ENCODE measurements around the gene KCNT2. TPM values are rescaled to one million over a fixed set of nuclear protein-coding genes. Genes with fewer than 3 reads are reported as not detected.

Gene KCNT2
- total RNA-seq (1 to 10 TPM; 2.7 to 5.1 TPM), polyA plus RNA-seq (ENCODE audit: insufficient read length in 6 of 6) (1 to 10 TPM; 3.4 to 6.8 (median 5.3) TPM)
- long read RNA-seq, donor 1, result 0 reads
- long read RNA-seq, donor 2, result 0 reads
- long read RNA-seq, donor 3, result 0 reads
- long read RNA-seq, donor 4, result 0 reads
- long read RNA-seq, donor 5, result 0 reads
- long read RNA-seq, donor 6, result 0 reads
- long read RNA-seq, donor 7, result 0 reads
- long read RNA-seq, donor 8, result 0 reads
- long read RNA-seq, donor 9, result 0 reads
- long read RNA-seq, donor 10, result 0 reads
- long read RNA-seq, donor 11, result 0 reads
- long read RNA-seq, donor 12, result 0 reads

- peak; percentile 89 for ATAC-seq
- no peak for TF ChIP-seq CTCF (IDR thresholded peaks at IDR 0.05)
- H3K9me3 ChIP-seq, result no peaks in the 10 kb centered on the region
- intact Hi-C loops (cut with DNase I), result no loop called here
- H3K27me3 ChIP-seq, result peaks cover 0 to 21% of the 10 kb centered on the region in 2 donors
- H3K36me3 ChIP-seq, result no peaks in the 10 kb centered on the region
- peak within 1 kb of the TSS; percentile 41 to 44 for H3K4me3 ChIP-seq
- peak; percentile 52 to 84 (median 74) for DNase-seq
- no peaks in the 10 kb centered on the region for H3K4me1 ChIP-seq
- H3K27ac ChIP-seq, result peak within 1 kb of the TSS in 1 of 2 donors; percentile 65
These were observed at the start of gene KCNT2 for GRCh38 chr1:196608390-196609369. Gene KCNT2, minus strand, starts transcription at chr1:196608440. Its CDS starts 131 bp downstream, at chr1:196608309.

GRCh38 chr1:196655494-196655893, 47.3 kb upstream of the KCNT2 start:
- no peak for TF ChIP-seq CTCF (IDR thresholded peaks at IDR 0.05)
- intact Hi-C loops (cut with DNase I), result loop anchor here in 1 of 2 donors (10.0 kb wide), 1 partner anchor 301 kb away; no protein-coding TSS in a partner anchor
- ATAC-seq, result no peak
- no peaks in the 10 kb centered on the region for H3K9me3 ChIP-seq
- peaks cover 0 to 1% of the 10 kb centered on the region in 2 donors for H3K4me1 ChIP-seq
- H3K27me3 ChIP-seq, result no peaks in the 10 kb centered on the region
- no peak overlapping the region for H3K4me3 ChIP-seq
- no peaks in the 10 kb centered on the region for H3K36me3 ChIP-seq
- H3K27ac ChIP-seq, result no peak overlapping the region
- DNase-seq, result no peak

- ATAC-seq (no peak), DNase-seq (no peak)
- Histone ChIP-seq H3K9me3 (no peaks in the 10 kb centered on the region), H3K4me1 (no peaks in the 10 kb centered on the region), H3K27me3 (no peaks in the 10 kb centered on the region), H3K36me3 (no peaks in the 10 kb centered on the region), H3K4me3 (no peak overlapping the region), H3K27ac (no peak overlapping the region)
- TF ChIP-seq CTCF (IDR thresholded peaks at IDR 0.05), result no peak
- intact Hi-C loops (cut with DNase I), result loop anchor here in 1 of 2 donors (10.0 kb wide), 1 partner anchor 300 kb away; no protein-coding TSS in a partner anchor
These were observed 46.8 kb upstream of the KCNT2 start for GRCh38 chr1:196655071-196655470.

- no peaks in the 10 kb centered on the region for H3K27me3 ChIP-seq
- no peaks in the 10 kb centered on the region for H3K9me3 ChIP-seq
- DNase-seq (no peak), ATAC-seq (no peak)
- TF ChIP-seq CTCF (IDR thresholded peaks at IDR 0.05), result no peak
- no peaks in the 10 kb centered on the region for H3K4me1 ChIP-seq
- intact Hi-C loops (cut with DNase I), result loop anchor here in 1 of 2 donors (10.0 kb wide), 1 partner anchor 299 kb away; no protein-coding TSS in a partner anchor
- H3K27ac ChIP-seq, result peak overlapping the region in 1 of 2 donors; percentile 22
- no peaks in the 10 kb centered on the region for H3K36me3 ChIP-seq
- peak overlapping the region; percentile 10 to 19 for H3K4me3 ChIP-seq
These were observed 46.0 kb upstream of the KCNT2 start for GRCh38 chr1:196654271-196654670.

All from left lung (tissue), 14 donors.